Central memory CD8-positive, alpha-beta T cell (primary cell): ENCODE results near the gene SHF.

ENCODE experiments used
- ATAC-seq: fragments of 150-1000 bp; cut with Tn5 transposase; replicated peaks from 2 replicates; pipeline ENCODE4 v1.10.0; 2022; ENCODE audit warnings: mild to moderate bottlenecking, moderate FRiP score, moderate number of reproducible peaks; ENCODE audit not compliant: poor library complexity, severe bottlenecking; ENCODE audit errors: extremely low read depth
- DNase-seq, 2 donors: peaks; one replicate each; pipeline ENCODE4 v3.0.0; 2021; ENCODE audit warnings: low spot score in 2 of 2
- H3K27ac Mint-ChIP-seq: one replicate; pipeline ENCODE4 v1.8.0; 2022; ENCODE audit warnings: low read depth, mild to moderate bottlenecking, moderate library complexity, mixed read lengths
- H3K27me3 Mint-ChIP-seq: one replicate; pipeline ENCODE4 v1.8.0; 2022; ENCODE audit warnings: mixed read lengths
- H3K36me3 Mint-ChIP-seq: one replicate; pipeline ENCODE4 v1.8.0; 2022; ENCODE audit warnings: mild to moderate bottlenecking, moderate library complexity, mixed read lengths; ENCODE audit not compliant: insufficient read depth
- H3K4me1 Mint-ChIP-seq: one replicate; pipeline ENCODE4 v1.8.0; 2022; ENCODE audit warnings: mixed read lengths
- H3K4me3 Mint-ChIP-seq: one replicate; pipeline ENCODE4 v1.8.0; 2022; ENCODE audit warnings: mild to moderate bottlenecking, moderate library complexity, mixed read lengths
- H3K9me3 Mint-ChIP-seq: one replicate; pipeline ENCODE4 v1.8.0; 2022; ENCODE audit warnings: mixed read lengths

SHF gene

GRCh38 chr15:45162771-45163507 is 24.8 kb downstream of the SHF start:
- Mint-ChIP-seq H3K4me1 (peaks cover 32% of the 10 kb centered on the region), H3K4me3 (no peak overlapping the region), H3K27me3 (no peaks in the 10 kb centered on the region)

GRCh38 chr15:45161666-45162065 is 26.1 kb downstream of the SHF start:
- ATAC-seq, result no peak
- Mint-ChIP-seq H3K4me1 (peaks cover 32% of the 10 kb centered on the region), H3K27me3 (no peaks in the 10 kb centered on the region), H3K27ac (no peak overlapping the region), H3K36me3 (peaks cover 5% of the 10 kb centered on the region), H3K9me3 (no peaks in the 10 kb centered on the region), H3K4me3 (no peak overlapping the region)
- no peak for DNase-seq

More at GRCh38 chr15:45162771-45163507, 24.8 kb downstream of the SHF start:
- Mint-ChIP-seq H3K36me3 (peaks cover 8% of the 10 kb centered on the region), H3K27ac (no peak overlapping the region), H3K9me3 (no peaks in the 10 kb centered on the region)
- ATAC-seq, result no peak
- DNase-seq, result peak in 1 of 2 donors; percentile 37

GRCh38 chr15:45157974-45158373 is 29.8 kb downstream of the SHF start:
- peaks cover 20% of the 10 kb centered on the region for H3K4me1 Mint-ChIP-seq
- H3K36me3 Mint-ChIP-seq, result peaks cover 1% of the 10 kb centered on the region
- H3K27ac Mint-ChIP-seq, result no peak overlapping the region
- no peaks in the 10 kb centered on the region for H3K9me3 Mint-ChIP-seq
- ATAC-seq, result no peak
- DNase-seq, result no peak
- H3K4me3 Mint-ChIP-seq, result no peak overlapping the region
- no peaks in the 10 kb centered on the region for H3K27me3 Mint-ChIP-seq

GRCh38 chr15:45156744-45157455 is 30.9 kb downstream of the SHF start:
- Mint-ChIP-seq H3K27ac (no peak overlapping the region), H3K9me3 (no peaks in the 10 kb centered on the region), H3K4me3 (no peak overlapping the region), H3K27me3 (no peaks in the 10 kb centered on the region), H3K36me3 (peaks cover 3% of the 10 kb centered on the region), H3K4me1 (peaks cover 24% of the 10 kb centered on the region)
- DNase-seq, result no peak
- ATAC-seq, result no peak

- Mint-ChIP-seq H3K36me3 (peaks cover 3% of the 10 kb centered on the region), H3K4me1 (peaks cover 23% of the 10 kb centered on the region)
- no peak for ATAC-seq
Measured at GRCh38 chr15:45155739-45156138, 32.0 kb downstream of the SHF start.

GRCh38 chr15:45151998-45152828 is 35.6 kb downstream of the SHF start:
- DNase-seq, result no peak
- Mint-ChIP-seq H3K36me3 (peaks cover 3% of the 10 kb centered on the region), H3K27me3 (no peaks in the 10 kb centered on the region), H3K9me3 (no peaks in the 10 kb centered on the region), H3K27ac (no peak overlapping the region), H3K4me1 (peaks cover 13% of the 10 kb centered on the region), H3K4me3 (no peak overlapping the region)
- no peak for ATAC-seq

More at GRCh38 chr15:45155739-45156138, 32.0 kb downstream of the SHF start:
- no peaks in the 10 kb centered on the region for H3K9me3 Mint-ChIP-seq
- H3K27ac Mint-ChIP-seq, result no peak overlapping the region
- no peaks in the 10 kb centered on the region for H3K27me3 Mint-ChIP-seq
- no peak for DNase-seq
- H3K4me3 Mint-ChIP-seq, result no peak overlapping the region

GRCh38 chr15:45150997-45151396 is 36.8 kb downstream of the SHF start:
- ATAC-seq (no peak), DNase-seq (no peak)
- Mint-ChIP-seq H3K9me3 (no peaks in the 10 kb centered on the region), H3K27ac (no peak overlapping the region), H3K4me1 (peaks cover 7% of the 10 kb centered on the region), H3K27me3 (no peaks in the 10 kb centered on the region), H3K36me3 (peaks cover 3% of the 10 kb centered on the region), H3K4me3 (no peak overlapping the region)

GRCh38 chr15:45150481-45150880 is 37.3 kb downstream of the SHF start:
- Mint-ChIP-seq H3K27me3 (no peaks in the 10 kb centered on the region), H3K36me3 (peaks cover 3% of the 10 kb centered on the region), H3K27ac (no peak overlapping the region), H3K4me1 (peaks cover 7% of the 10 kb centered on the region), H3K4me3 (no peak overlapping the region), H3K9me3 (no peaks in the 10 kb centered on the region)
- DNase-seq (no peak), ATAC-seq (no peak)

- Mint-ChIP-seq H3K9me3 (no peaks in the 10 kb centered on the region), H3K4me1 (peaks cover 7% of the 10 kb centered on the region), H3K27ac (no peak overlapping the region), H3K36me3 (peaks cover 3% of the 10 kb centered on the region), H3K27me3 (no peaks in the 10 kb centered on the region), H3K4me3 (no peak overlapping the region)
- DNase-seq (no peak), ATAC-seq (no peak)
Measured at GRCh38 chr15:45149060-45149459, 38.7 kb downstream of the SHF start.

- H3K4me1 Mint-ChIP-seq, result peaks cover 7% of the 10 kb centered on the region
- no peak overlapping the region for H3K27ac Mint-ChIP-seq
- ATAC-seq (no peak), DNase-seq (no peak)
- no peaks in the 10 kb centered on the region for H3K9me3 Mint-ChIP-seq
- no peak overlapping the region for H3K4me3 Mint-ChIP-seq
- no peaks in the 10 kb centered on the region for H3K27me3 Mint-ChIP-seq
- peaks cover 3% of the 10 kb centered on the region for H3K36me3 Mint-ChIP-seq
Measured at GRCh38 chr15:45148076-45149059, 39.4 kb downstream of the SHF start.

- peaks cover 7% of the 10 kb centered on the region for H3K4me1 Mint-ChIP-seq
- no peak overlapping the region for H3K27ac Mint-ChIP-seq
- no peak for ATAC-seq
- H3K9me3 Mint-ChIP-seq, result no peaks in the 10 kb centered on the region
- DNase-seq, result no peak
- peaks cover 3% of the 10 kb centered on the region for H3K36me3 Mint-ChIP-seq
- no peaks in the 10 kb centered on the region for H3K27me3 Mint-ChIP-seq
- H3K4me3 Mint-ChIP-seq, result no peak overlapping the region
Measured at GRCh38 chr15:45147606-45148005, 40.2 kb downstream of the SHF start.

GRCh38 chr15:45146405-45146804 is 41.4 kb downstream of the SHF start:
- Mint-ChIP-seq H3K4me3 (no peak overlapping the region), H3K36me3 (no peaks in the 10 kb centered on the region), H3K4me1 (peaks cover 2% of the 10 kb centered on the region), H3K9me3 (no peaks in the 10 kb centered on the region), H3K27ac (no peak overlapping the region), H3K27me3 (no peaks in the 10 kb centered on the region)
- ATAC-seq (no peak), DNase-seq (no peak)
